Fibroblast of skin of left quadriceps (primary cell): ENCODE measurements around the gene G6PD.
A peak's percentile ranks its signal among the peaks of the same experiment; 100 is the strongest.
"Not testable (repeated sequence)": the region's sequence is repeated elsewhere in the genome, so short reads cannot be mapped to it uniquely, and the experiment has no call there.

Source experiments
- DNase-seq, 2 experiments: peaks; one replicate each; pipeline ENCODE4 v3.0.0-alpha.2; 2013; ENCODE audit warnings: low read depth in 2 of 2

The G6PD gene

GRCh38 chrX:154542723-154543424 lies 3.8 kb downstream of the G6PD start:
- DNase-seq, result no peak

DNA sequence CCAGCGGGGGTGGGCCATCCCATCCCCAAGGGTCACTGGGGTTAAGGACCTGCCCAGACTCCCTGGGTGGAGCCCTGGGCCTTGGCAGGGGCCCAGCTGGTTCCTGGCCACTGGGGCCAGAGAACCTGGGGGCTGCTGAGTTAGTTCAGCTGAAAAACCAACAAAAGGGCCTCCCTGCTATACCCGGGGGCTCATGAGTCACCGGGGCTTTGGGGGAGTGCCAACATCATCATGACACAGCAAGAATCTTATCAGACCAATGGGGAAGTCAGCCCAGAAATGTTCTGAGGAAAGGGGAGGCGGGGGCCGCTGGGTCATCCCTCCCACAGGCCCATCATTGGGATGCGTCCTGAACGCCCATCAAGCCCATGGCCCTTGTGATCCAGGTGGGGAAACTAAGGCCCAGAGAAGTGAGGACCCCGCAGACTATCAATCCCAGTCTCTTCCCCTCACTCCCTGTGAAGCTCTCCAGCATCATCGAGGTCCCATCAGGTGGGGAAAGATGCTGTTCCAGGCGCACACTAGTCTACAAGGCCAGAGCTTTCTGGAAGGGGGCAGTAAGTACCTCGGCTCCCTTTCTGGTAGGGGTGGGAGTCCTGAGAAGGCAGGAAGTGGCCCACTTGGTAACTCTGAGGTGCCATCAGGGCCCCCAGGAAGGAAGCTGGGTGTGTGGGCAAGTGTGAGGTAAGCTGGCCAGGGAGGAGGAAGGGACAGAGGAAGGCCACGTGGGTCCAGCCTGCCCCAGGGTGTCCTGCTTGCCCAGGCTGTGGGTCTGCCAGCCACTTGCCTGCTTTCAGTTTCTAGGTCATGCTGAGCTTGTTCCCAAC lies 4.5 kb downstream of the G6PD start:
- DNase-seq, result peak; percentile 85 to 86

DNA sequence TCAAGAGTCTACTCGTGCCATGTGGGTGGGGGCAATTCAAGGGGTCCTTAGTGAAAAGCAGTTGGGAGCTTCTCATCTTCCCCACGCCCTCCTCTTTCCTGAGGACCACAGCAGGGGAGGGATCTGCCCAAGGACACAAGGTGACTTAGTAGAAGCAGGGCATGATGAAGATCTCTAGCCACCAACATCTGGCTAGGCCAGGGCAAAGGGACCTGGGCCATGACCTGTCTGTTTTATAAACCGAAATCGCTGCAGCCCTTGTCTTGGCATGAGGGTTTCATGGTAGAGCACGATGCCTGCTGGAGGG lies 5.1 kb downstream of the G6PD start:
- DNase-seq, result no peak

DNA sequence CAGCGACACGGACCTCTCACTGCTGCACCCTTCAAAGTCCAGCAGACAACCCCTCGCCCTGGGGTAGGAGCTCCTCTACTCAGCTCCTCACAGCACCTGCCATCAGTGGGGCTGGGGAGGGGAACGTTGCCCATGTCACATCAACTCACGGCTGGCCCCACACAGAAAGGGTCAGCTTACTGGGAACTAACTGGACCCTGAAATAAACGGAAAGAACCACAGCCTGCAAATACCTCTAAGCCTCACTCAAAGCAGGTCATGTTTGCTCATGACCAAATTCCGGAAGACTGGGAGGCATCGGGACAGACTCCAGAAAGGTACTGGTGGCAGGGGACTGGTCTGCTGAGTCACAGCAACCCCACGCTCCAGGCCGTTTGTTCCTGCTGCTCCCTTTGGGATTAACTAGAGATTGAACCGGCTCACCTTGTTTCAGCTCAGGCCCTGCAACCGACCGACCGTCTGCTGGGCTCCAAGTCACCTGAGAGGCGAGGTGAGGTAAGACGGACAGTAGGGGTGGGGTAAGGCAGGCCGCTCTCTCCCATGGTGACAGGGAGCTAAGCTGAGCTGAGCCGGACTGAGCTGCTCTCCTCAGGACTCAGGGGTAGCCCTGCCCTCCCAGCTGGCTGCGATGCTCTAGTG lies 5.6 kb downstream of the G6PD start:
- DNase-seq, result no peak

DNA sequence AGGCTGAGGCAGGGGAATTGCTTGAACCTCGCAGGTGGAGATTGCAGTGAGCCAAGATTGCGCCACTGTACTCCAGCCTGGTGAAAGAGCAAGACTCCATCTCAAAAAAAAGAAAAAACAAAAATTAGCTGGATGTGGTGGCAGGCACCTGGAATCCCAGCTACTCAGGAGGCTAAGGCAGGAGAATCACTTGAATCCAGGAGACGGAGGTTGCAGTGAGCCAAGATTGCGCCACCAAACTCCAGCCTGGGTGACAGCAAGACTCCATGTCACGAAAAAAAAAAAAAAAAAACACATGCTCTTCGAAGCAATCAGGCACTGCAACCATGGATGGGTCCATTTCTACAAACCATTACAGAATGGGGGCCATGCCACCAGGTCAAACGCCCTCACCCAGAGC lies 6.3 kb downstream of the G6PD start:
- not testable (repeated sequence) for DNase-seq

DNA sequence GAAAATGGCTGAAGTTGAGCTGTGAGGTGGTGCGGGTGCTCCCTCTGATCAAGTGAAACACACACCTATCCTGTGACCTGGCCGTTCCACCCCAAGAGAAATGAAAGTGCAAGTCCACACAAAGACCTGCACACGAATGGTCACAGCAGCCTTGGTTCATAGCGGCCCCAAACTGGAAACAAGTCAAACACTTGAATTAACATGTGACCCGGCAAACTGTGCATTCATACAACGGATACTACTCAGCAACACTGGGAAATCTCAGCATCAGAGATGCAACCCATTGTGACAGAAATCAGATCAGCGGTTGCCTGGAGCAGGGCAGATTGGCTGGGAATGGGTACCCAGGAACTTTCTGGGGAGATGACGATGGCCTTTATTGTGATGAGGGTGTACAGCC lies 7.6 kb downstream of the G6PD start:
- DNase-seq, result no peak

DNA sequence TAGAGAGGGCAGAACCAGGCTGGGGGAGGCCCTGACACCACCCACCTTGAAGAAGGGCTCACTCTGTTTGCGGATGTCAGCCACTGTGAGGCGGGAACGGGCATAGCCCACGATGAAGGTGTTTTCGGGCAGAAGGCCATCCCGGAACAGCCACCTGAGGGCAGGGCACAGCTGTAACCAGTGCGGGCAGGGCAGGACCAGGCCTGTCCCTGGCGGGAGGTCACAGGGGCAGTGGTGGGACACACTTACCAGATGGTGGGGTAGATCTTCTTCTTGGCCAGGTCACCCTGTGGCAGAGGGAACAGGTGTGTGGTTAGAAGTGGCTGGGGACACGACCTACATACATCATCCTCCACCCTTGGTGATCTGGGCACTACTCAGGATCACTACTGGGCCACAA lies 10.8 kb downstream of the G6PD start:
- no peak for DNase-seq

DNA sequence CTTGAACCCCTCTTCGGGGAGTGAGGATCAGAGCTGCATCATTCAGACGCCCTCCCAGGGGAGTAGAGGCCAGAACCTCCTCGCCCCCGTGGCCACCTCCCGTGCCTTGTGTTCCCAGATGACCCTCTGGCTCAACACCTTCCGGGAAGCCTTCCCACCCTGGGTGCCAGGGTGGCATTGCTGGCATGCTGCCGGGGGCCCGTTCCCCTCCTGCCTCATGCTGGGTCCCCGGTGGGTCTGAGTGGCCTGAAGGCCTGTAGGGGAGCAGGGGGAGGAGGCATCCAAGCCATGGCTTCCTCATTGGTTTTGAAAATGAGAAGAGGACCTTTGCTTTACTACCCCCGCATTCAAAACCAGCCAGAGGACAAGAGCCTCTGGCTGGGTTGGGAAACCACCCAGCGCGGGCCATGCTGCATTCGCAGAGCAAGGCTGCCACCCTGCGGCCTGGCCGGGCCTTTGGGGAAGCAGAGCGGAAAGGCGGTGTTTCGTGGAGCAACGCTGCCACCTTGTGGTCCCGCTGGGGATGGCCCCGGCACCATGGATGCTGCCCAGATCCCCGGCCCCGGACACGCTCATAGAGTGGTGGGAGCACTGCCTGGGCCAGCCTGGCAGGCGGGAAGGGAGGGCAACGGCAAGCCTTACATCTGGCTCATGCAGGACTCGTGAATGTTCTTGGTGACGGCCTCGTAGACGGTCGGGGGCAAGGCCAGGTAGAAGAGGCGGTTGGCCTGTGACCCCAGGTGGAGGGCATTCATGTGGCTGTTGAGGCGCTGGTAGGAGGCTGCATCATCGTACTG lies 11.9 kb downstream of the G6PD start:
- DNase-seq, result peak; percentile 42 to 52

DNA sequence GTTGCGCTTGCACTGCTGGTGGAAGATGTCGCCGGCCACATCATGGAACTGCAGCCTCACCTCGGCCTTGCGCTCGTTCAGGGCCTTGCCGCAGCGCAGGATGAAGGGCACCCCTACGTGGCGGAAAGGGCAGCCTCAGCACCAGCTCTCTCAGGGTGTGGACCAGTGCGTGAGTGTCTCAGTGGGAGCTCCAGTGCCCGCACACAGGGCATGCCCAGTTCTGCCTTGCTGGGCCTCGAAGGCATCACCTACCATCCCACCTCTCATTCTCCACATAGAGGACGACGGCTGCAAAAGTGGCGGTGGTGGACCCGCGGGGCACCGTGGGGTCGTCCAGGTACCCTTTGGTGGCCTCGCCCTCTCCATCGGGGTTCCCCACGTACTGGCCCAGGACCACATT lies 14.0 kb downstream of the G6PD start:
- DNase-seq, result no peak

DNA sequence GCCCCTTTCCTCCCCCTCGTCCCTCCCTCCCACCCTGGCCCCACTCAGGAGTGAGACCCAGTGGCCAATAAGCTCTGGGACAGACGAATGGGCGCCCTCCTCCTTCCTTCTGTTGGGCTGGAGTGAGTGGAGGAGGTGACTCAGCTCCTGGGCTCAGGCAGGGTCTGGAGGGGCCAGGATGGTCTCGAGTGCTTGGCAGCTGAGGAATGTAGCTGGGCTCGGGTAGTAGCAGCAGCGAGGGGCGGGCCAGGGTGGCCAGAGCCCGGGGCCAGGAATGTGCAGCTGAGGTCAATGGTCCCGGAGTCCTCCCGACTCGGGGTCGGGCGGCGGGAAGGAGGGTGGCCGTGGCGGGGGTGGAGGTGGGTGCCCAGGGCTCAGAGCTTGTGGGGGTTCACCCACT lies 15.0 kb downstream of the G6PD start:
- DNase-seq, result no peak

GRCh38 chrX:154530286-154530685 lies 16.4 kb downstream of the G6PD start:
- no peak for DNase-seq

- DNase-seq, result no peak
Measured at GRCh38 chrX:154529206-154529612, 17.4 kb downstream of the G6PD start.

DNA sequence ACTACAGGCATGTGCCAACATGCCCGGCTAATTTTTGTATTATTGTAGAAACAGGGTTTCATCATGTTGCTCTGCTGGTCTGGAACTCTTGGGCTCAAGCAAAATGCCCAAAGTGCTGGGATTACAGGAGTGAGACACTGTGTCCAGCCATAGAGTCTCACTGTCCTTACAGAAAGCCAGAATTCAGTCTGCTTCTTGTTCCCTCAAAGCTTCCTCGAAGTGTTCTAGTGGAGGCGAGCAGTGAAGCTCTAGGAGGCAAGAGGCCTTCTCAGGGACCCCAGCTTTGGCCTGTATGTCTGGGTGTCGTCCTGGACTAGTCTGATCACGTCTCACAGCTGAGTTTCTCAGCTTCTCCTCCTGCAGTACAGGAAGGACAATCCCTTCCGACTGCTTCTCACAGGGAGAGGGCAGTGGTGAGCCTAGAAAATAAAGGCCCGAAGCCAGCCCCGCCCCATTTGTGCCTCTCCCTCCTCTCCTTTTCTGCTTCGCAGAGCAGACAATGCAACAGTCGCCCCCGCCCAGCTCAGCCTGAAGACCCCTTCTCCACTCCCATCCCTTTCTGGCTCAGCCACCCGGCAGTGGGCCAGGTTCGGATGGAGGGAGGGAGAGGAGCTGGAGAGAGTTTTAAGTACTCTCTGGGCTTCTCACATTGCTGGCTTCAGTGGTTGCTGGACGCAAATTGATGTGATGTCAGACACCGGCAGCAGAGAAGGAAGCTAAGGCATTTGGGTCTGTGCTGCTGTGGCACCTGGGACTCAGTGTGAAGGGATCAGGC lies 19.6 kb downstream of the G6PD start:
- peak; percentile 45 to 47 for DNase-seq

DNA sequence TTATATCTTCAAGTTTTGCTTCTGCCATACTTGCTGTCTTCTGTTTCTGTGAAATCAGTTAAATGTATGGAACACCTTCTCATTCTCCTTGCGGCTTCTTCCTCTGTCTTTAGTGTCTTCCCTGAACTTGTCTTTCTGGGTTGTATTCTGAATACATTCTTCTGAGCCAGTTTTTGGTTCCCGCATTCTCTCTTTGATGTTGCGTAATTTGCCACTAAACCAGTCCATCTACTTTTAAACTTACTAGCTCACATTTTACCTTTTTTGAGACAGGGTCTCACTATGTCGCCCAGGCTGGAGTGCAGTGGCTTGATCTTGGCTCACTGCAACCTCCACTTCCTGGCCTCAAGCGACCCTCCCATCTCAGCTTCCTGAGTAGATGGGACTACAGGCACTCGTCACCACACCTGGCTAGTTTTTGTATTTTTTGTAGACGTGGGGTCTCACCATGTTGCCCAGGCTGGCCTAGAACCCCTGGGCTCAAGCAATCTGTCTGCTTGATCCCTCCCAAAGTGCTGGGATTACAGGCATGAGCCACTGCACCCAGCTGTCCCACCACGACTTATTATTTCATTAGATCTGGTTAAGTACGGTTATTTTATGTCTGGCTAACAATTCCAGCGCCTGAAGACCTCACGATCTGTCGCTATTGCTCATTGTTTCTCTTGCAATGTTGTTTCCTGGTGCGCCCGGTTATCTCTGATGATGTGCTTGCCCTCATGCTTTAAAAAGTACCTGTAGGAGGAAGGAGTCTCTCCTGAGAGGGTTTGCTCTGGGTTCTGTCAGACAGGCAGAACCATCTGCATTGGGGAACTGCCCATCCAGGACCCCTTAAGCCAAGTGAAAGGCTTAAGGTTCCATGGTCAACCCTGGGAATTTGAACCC lies 20.8 kb downstream of the G6PD start:
- DNase-seq, result no peak

GRCh38 chrX:154519389-154519788 lies 27.3 kb downstream of the G6PD start:
- DNase-seq, result no peak

DNA sequence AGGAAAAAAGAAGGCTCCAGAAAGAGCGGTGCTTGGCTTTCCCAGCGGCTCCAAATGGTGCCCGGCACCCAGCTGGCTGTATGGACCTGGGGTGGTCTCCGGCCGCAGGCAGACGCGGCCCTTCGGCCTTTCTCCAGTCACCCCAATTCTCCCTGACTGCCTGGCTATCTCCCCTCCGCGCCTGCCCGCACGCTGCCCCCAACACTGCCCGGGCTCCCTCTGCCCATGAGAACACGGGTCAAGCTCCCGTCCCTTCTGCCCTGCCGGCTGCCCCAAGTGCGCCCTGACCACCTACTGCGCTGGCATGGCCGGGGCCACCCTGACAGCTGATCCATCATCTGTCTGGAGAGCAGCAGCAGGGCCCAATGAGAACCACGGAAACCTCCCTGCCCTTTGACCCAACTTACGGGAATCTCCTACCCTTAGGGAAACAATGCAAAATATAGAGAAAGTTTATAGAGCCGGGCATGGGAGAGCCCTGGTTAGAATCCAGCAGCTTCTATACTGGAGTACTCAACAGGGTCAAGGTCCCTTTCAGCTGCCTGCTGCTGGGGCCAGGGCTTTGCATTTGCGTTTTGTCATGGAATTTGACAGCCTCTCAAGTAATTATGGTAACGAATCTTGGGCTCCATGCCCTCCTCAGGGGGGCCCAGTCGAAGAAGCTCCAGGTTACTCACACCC lies 29.4 kb downstream of the G6PD start:
- DNase-seq, result no peak

DNA sequence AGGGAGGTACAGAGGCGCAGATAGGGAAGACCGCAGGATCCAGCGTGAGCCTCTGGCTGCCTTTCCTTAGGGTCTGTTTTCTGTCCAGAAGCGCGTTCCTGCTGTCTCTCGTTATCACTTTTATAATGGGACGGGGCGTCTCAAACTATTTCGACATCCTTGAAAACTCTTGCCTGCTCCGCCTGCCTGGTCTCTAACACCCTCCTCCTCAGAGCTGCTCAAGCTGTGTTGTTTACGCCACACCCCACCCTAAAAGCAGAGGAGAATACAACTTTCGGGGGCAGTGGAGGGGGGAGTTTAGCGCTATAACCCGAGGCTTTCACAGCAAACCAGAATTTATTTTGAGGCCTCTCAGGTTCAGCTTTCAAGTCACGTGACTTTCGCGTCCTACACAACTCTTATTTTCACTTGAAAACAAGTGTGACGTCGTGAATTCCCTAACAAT lies 30.0 kb downstream of the G6PD start:
- DNase-seq, result peak; percentile 21 to 23

DNA sequence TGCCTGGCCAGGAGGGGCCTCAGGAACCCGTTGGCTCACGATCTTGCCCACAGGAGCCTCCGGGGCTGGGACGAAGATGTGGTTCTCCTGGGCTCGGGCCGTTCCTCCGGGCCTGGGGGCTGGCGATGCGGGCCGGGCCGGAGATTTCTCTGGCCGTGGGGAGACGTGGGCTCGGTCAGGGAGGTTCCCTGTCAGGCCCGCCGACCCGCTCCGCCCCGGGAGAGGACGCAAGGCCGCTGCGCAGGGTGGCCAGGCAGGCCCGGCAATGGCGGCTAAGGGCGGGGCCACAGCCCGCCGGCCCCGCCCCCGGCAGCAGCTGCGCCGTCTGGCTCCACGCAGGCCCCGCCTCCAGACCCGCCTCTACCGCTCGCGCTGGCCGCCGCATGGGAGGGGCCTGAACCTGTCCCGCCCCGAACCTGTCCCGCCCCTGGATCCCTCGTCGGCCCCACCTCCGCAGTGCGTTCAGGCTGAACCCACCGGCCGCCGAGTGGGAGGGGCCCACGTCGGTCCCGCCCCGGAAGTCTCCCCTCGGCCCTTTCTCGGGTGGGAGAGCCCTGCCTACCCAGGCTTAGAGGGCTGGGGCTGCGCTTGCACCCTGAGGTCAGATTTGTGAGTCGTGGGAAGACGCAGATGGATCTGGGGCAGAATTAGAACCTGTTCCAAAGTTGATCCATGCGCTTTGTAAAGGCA lies 30.5 kb downstream of the G6PD start, which contains the start of gene FAM3A:
TSS of gene FAM3A (minus strand) at position 267 of the 690 bp plus-strand sequence. CDS start 460 bp downstream, outside the sequence.
- peak; percentile 65 to 71 for DNase-seq
